ENCODE data around the gene HS3ST3B1.

DNA sequence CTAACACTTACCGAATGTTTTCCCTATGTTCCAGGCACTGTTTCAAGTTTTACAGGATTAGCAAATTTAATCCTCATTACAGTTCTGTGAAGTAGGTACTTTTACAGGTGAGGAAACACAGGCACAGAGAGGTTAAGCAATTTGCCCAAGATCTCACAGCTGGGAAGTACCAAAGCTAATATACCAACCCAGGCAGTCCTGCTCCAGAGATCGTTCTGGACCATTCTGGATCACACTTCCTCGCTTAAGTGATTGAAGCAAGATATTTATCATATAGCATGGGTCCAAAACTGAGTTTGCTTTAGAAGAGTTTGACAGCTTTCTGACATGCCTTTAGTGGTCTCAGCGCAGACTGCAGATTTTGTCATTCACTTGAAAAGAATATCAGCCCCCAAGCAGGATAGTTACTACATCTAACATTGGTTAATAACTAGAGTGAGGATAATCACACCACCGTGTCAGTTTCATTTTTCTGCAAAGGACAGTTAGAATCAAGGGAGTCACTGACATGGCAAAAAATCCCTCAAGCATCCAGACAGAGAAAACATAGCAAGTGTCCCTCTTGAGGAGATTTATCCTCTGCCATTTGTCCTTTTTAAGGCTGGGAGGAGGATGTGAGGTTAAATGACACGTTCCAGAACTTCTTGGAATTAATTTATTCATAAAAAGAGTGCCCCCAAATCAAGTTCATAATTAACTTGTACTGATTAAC lies 5.1 kb downstream of the HS3ST3B1 start:
- TF ChIP-seq, protein P1, sequence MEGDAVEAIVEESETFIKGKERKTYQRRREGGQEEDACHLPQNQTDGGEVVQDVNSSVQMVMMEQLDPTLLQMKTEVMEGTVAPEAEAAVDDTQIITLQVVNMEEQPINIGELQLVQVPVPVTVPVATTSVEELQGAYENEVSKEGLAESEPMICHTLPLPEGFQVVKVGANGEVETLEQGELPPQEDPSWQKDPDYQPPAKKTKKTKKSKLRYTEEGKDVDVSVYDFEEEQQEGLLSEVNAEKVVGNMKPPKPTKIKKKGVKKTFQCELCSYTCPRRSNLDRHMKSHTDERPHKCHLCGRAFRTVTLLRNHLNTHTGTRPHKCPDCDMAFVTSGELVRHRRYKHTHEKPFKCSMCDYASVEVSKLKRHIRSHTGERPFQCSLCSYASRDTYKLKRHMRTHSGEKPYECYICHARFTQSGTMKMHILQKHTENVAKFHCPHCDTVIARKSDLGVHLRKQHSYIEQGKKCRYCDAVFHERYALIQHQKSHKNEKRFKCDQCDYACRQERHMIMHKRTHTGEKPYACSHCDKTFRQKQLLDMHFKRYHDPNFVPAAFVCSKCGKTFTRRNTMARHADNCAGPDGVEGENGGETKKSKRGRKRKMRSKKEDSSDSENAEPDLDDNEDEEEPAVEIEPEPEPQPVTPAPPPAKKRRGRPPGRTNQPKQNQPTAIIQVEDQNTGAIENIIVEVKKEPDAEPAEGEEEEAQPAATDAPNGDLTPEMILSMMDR (IDR thresholded peaks at IDR 0.05): no peak
- no peak for TF ChIP-seq EP300 (IDR thresholded peaks at IDR 0.05; ENCODE audit: borderline replicate concordance in 1 of 2, low read depth in 1 of 2, low read length in 1 of 2)
- TF ChIP-seq YY1 (IDR thresholded peaks at IDR 0.05; ENCODE audit: low read depth): no peak
- TF ChIP-seq, protein P2, sequence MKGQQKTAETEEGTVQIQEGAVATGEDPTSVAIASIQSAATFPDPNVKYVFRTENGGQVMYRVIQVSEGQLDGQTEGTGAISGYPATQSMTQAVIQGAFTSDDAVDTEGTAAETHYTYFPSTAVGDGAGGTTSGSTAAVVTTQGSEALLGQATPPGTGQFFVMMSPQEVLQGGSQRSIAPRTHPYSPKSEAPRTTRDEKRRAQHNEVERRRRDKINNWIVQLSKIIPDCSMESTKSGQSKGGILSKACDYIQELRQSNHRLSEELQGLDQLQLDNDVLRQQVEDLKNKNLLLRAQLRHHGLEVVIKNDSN (IDR thresholded peaks at IDR 0.05; ENCODE audit: borderline replicate concordance, low read depth): no peak
- no peak for TF ChIP-seq RCOR1 (IDR thresholded peaks at IDR 0.05; ENCODE audit: low read length)
- TF ChIP-seq TCF12 (IDR thresholded peaks at IDR 0.05): no peak
- TF ChIP-seq, protein P3, sequence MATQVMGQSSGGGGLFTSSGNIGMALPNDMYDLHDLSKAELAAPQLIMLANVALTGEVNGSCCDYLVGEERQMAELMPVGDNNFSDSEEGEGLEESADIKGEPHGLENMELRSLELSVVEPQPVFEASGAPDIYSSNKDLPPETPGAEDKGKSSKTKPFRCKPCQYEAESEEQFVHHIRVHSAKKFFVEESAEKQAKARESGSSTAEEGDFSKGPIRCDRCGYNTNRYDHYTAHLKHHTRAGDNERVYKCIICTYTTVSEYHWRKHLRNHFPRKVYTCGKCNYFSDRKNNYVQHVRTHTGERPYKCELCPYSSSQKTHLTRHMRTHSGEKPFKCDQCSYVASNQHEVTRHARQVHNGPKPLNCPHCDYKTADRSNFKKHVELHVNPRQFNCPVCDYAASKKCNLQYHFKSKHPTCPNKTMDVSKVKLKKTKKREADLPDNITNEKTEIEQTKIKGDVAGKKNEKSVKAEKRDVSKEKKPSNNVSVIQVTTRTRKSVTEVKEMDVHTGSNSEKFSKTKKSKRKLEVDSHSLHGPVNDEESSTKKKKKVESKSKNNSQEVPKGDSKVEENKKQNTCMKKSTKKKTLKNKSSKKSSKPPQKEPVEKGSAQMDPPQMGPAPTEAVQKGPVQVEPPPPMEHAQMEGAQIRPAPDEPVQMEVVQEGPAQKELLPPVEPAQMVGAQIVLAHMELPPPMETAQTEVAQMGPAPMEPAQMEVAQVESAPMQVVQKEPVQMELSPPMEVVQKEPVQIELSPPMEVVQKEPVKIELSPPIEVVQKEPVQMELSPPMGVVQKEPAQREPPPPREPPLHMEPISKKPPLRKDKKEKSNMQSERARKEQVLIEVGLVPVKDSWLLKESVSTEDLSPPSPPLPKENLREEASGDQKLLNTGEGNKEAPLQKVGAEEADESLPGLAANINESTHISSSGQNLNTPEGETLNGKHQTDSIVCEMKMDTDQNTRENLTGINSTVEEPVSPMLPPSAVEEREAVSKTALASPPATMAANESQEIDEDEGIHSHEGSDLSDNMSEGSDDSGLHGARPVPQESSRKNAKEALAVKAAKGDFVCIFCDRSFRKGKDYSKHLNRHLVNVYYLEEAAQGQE (IDR thresholded peaks at IDR 0.05; ENCODE audit: low read depth, low read length): no peak
- TF ChIP-seq TAF1 (IDR thresholded peaks at IDR 0.05; ENCODE audit: borderline replicate concordance, low read depth, low read length): no peak

Measured in SK-N-SH (cell line).